Right atrium auricular region (tissue), 2 donors: ENCODE results near the gene ZNF154. TPM values are rescaled to one million over a fixed set of nuclear protein-coding genes. Genes with fewer than 3 reads are reported as not detected.

Source experiments
- DNase-seq: peaks from one replicate; pipeline ENCODE4 v3.0.0-alpha.2; 2019; ENCODE audit warnings: low spot score
- H3K27ac ChIP-seq, 2 donors: fragments of 200-600 bp; sonication (generic); 1 replicate in 1 of 2; 2 replicates in 1 of 2; pipeline ENCODE4 v1.5.1; 2016 to 2019
- H3K27me3 ChIP-seq, 2 donors: fragments of 200-600 bp; sonication (generic); one replicate each; pipeline versions ENCODE4 v1.5.1 to v1.6.0; 2017 to 2019
- H3K36me3 ChIP-seq: fragments of 200-600 bp; sonication (generic); one replicate; pipeline ENCODE4 v1.5.1; 2016
- H3K4me1 ChIP-seq, 2 donors: fragments of 200-600 bp; sonication (generic); one replicate each; pipeline versions ENCODE4 v1.5.1 to v1.6.0; 2017 to 2019
- H3K4me3 ChIP-seq, 2 donors: fragments of 200-600 bp; sonication (generic); 1 replicate in 1 of 2; 2 replicates in 1 of 2; pipeline ENCODE4 v1.5.1; 2017 to 2019; ENCODE audit warnings: mild to moderate bottlenecking in 1 of 2, moderate library complexity in 1 of 2
- H3K9me3 ChIP-seq, 2 donors: fragments of 200-600 bp; sonication (generic); one replicate each; pipeline ENCODE4 v1.5.1; 2019
- total RNA-seq, 2 donors: library from RNA; depleted of rRNA; stranded (reverse); fragments of >200 nt; gene quantifications; one replicate each; pipeline ENCODE4 v1.1.0, GENCODE V29; 2016
- TF ChIP-seq, protein P1 (sequence below), 2 donors: fragments of 200-600 bp; sonication (generic); IDR thresholded peaks; one replicate each; pipeline ENCODE4 v1.5.1; 2019; ENCODE audit warnings: antibody characterized with exemption in 2 of 2

The ZNF154 gene
- total RNA-seq, result 1 to 10 TPM; 2.8 to 3.3 TPM

DNA sequence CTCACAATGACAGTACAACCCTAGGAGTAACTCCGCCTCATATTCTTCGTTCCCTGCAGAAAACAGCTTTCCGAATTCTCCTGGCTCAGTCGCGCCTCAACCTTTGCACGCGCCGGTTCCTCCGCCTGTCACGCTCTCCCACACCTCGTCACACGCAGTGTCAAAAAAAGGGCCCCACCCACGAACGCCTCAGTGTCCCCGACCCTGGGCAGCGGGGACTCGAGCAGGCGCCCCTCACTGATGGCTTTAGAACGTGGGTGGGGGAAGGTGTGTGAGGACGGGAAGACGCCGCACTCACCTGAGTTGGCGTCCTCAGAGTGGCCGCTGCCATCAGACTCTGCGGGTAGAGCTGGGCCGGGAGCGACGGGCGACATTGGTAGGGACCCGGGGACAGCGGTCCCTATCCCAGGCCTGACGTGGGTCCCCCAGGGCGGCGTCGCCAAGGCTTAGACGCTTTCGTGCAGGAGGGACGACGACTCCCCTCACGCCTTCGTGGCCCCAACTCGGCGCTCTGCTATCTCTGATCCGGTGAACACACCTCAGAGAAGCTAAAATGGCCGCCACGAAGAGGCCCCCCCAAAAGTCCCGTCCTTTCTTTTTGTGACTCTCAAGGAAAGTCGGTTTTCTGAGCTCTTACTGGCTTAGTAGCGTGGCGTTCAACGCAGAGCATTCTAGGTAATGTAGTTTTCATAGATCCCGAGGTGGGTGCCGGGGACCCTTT, at the start of gene ZNF154:
Gene ZNF154, minus strand, starts transcription at position 564 of the 721 bp plus-strand sequence. Its CDS starts 233 bp downstream, at position 331.
- Histone ChIP-seq H3K4me1 (peaks cover 0 to 22% of the 10 kb centered on the region in 2 donors), H3K27me3 (no peaks in the 10 kb centered on the region), H3K27ac (peak within 1 kb of the TSS; percentile 91 to 92), H3K9me3 (peaks cover 0 to 16% of the 10 kb centered on the region in 2 donors), H3K4me3 (peak within 1 kb of the TSS; percentile 56 to 71), H3K36me3 (peaks cover 10% of the 10 kb centered on the region)
- TF ChIP-seq, protein P1, sequence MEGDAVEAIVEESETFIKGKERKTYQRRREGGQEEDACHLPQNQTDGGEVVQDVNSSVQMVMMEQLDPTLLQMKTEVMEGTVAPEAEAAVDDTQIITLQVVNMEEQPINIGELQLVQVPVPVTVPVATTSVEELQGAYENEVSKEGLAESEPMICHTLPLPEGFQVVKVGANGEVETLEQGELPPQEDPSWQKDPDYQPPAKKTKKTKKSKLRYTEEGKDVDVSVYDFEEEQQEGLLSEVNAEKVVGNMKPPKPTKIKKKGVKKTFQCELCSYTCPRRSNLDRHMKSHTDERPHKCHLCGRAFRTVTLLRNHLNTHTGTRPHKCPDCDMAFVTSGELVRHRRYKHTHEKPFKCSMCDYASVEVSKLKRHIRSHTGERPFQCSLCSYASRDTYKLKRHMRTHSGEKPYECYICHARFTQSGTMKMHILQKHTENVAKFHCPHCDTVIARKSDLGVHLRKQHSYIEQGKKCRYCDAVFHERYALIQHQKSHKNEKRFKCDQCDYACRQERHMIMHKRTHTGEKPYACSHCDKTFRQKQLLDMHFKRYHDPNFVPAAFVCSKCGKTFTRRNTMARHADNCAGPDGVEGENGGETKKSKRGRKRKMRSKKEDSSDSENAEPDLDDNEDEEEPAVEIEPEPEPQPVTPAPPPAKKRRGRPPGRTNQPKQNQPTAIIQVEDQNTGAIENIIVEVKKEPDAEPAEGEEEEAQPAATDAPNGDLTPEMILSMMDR (IDR thresholded peaks at IDR 0.05), result no peak
- DNase-seq, result peak; percentile 58

DNA sequence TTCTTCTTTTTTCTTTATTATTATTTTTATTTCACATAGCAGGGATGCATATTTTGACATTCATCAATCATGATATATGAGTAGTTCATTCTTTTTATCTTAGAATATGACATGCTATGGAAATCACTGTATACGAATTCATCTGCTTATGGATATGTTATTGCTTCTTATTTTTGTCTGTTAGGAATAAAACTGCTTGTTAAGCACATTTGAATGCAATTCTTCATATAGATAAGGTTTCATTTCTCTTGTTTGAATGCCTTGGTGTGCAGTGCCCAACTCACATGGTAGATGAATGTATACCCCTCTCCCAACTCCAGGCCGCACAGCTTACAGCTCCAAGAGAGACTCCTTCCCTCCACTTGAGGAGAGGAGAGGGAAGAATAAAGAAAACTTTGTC, 48.9 kb upstream of the ZNF154 start:
- Histone ChIP-seq H3K27ac (no peak overlapping the region), H3K27me3 (no peaks in the 10 kb centered on the region), H3K4me3 (no peak overlapping the region), H3K4me1 (no peaks in the 10 kb centered on the region), H3K9me3 (peaks cover 0 to 43% of the 10 kb centered on the region in 2 donors), H3K36me3 (peaks cover 87% of the 10 kb centered on the region)
- no peak for DNase-seq
- TF ChIP-seq, protein P1 (IDR thresholded peaks at IDR 0.05), result no peak

DNA sequence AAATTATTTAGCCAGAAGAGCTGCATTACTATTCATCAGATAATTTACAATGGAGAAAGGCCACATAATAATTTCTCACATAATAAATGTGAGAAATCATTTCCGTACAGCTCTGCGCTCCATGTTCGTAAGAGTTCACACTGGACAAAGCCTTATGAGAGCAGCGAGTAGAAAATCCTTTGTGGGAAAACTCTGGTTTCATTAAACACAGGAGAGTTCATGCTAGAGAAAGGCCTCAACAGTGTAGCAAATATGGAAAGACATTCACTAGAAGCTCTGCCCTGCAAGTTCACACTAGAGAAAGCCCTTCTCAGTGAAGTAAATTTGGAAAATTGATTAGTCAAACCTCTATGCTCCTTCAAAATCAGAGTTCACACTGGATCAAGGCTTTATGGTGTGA, 46.0 kb upstream of the ZNF154 start:
- no peak overlapping the region for H3K27ac ChIP-seq
- no peak for DNase-seq
- peaks cover 7 to 70% of the 10 kb centered on the region in 2 donors for H3K9me3 ChIP-seq
- peaks cover 95% of the 10 kb centered on the region for H3K36me3 ChIP-seq
- H3K4me1 ChIP-seq, result no peaks in the 10 kb centered on the region
- no peak overlapping the region for H3K4me3 ChIP-seq
- TF ChIP-seq, protein P1 (IDR thresholded peaks at IDR 0.05), result no peak
- no peaks in the 10 kb centered on the region for H3K27me3 ChIP-seq

DNA sequence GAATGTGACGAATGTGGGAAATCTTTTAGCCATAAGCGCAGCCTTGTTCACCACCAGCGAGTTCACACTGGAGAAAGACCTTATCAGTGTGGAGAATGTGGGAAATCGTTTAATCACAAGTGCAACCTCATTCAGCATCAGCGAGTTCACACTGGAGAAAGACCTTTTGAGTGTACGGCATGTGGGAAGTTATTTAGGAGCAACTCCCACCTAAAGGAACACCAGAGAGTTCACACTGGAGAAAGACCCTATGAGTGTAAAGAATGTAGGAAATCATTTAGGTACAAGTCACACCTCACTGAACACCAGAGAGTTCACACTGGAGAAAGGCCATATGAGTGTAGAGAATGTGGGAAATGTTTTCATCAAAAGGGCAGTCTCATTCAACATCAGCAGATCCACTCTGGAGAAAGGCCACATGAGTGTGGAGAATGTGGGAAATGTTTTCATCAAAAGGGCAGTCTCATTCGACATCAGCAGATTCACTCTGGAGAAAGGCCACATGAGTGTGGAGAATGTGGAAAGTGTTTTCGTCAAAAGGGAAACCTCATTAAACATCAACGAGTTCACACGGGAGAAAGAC, 45.2 kb upstream of the ZNF154 start:
- H3K4me3 ChIP-seq, result no peak overlapping the region
- no peaks in the 10 kb centered on the region for H3K27me3 ChIP-seq
- H3K9me3 ChIP-seq, result peaks cover 7 to 78% of the 10 kb centered on the region in 2 donors
- TF ChIP-seq, protein P1 (IDR thresholded peaks at IDR 0.05), result no peak
- no peak for DNase-seq
- no peak overlapping the region for H3K27ac ChIP-seq
- H3K4me1 ChIP-seq, result no peaks in the 10 kb centered on the region
- peaks cover 94% of the 10 kb centered on the region for H3K36me3 ChIP-seq

DNA sequence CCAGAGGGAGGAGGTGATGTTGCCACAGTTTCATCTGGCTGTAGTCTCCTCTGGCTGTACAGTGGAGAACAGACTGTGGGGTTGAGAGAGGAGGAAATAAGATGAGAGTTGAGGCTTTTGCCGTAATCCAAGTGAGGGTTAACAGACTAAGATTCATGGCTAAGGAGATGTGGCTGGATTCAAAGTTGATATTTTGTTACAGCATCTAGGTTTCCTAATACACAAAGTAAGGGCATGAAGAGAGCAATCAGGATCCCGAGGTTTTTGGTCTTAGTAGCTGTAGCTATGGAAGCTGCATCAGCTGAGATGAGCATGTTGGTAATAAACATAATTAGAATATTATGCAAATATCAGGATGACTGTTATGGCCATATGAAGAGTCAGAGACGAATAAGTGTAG, 39.0 kb upstream of the ZNF154 start:
- H3K36me3 ChIP-seq, result peaks cover 41% of the 10 kb centered on the region
- TF ChIP-seq, protein P1 (IDR thresholded peaks at IDR 0.05), result no peak
- no peak overlapping the region for H3K27ac ChIP-seq
- no peak for DNase-seq
- H3K27me3 ChIP-seq, result no peaks in the 10 kb centered on the region
- H3K4me1 ChIP-seq, result peaks cover 0 to 21% of the 10 kb centered on the region in 2 donors
- peak overlapping the region; percentile 98 to 100 for H3K4me3 ChIP-seq
- peaks cover 10 to 53% of the 10 kb centered on the region in 2 donors for H3K9me3 ChIP-seq
